GM19467 (cell line): ENCODE measurements around the gene CD226.
"Not testable (repeated sequence)": the region's sequence is repeated elsewhere in the genome, so short reads cannot be mapped to it uniquely, and the experiment has no call there.

Source experiments
- ATAC-seq: cut with Tn5 transposase; IDR thresholded peaks from one replicate; pipeline ENCODE4 v1.9.1; 2021; ENCODE audit warnings: mild to moderate bottlenecking, moderate library complexity; ENCODE audit not compliant: unreplicated experiment

The CD226 gene

DNA sequence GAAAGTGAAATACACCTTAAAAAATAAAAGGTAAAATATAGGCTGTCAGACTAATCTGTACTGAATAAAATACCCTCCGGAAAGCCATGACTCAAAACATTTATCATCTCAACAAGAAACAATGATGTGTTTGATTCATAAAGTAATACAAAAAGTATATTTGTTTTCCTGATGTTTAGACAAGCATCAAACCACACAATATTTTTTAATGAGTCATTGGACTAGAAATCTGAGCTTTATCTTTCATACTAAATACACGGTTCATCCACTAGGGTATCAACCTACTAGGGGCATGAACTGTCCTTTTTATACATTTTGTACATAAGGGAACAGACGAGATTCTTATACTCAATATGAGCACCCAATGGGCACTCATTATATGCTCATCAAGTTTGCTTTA lies 31.3 kb downstream of the CD226 start:
- ATAC-seq: no peak

DNA sequence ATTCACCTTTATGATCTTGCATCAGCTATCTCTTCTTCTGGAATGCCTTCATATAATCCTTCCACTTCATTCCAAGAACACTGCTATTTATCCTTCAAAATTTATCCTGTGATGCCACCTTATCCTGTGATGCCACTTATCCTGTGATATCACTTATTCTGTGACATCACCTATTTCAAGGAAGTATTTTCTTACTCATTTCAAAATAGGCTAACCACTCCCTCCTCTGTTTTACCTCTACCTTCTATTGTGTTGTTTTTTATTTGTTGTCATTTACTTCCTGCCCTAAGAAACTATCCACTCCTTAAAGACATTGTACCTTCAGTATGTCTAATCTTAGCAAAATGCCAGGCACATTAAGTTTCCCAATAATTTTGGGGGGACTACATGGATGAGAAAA lies 38.8 kb downstream of the CD226 start:
- ATAC-seq: no peak

DNA sequence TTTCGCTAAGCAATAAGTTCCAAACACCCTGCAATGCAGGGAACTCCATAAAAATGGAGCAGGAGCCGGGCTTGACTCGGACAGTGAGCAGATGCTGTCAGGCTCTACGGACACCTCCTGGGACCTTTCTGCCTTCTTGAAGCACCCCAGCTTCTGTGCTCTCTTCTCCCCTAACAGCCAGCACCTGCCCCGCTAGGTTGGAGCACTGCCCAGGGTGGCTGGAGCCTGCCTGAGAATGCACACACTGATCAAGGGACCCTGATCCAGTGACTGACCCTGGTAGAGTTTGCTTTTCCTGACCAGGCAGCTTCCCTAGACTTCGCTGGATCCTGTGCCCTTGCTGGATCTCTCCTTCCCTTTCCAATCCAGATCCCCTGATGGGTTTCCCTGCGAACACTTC lies 40.9 kb downstream of the CD226 start:
- no peak for ATAC-seq

DNA sequence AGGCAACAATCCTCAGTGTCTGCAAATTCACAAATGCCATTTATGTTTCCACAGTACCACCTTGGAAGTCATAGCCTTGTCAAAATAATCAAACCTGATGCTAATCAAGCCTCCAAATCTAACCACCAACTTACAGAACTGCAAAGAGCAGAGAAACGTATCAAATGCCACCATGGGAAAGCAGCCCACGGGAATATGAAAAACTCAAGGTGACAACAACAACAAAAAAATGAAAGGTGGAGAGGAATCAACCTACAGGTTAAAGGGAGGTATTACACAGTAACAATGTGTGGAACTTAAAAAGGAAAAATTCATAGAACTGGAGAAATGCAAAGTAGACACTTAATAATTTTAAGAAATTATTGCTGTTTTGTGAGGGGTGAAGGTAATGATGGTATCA lies 46.7 kb downstream of the CD226 start:
- no peak for ATAC-seq

DNA sequence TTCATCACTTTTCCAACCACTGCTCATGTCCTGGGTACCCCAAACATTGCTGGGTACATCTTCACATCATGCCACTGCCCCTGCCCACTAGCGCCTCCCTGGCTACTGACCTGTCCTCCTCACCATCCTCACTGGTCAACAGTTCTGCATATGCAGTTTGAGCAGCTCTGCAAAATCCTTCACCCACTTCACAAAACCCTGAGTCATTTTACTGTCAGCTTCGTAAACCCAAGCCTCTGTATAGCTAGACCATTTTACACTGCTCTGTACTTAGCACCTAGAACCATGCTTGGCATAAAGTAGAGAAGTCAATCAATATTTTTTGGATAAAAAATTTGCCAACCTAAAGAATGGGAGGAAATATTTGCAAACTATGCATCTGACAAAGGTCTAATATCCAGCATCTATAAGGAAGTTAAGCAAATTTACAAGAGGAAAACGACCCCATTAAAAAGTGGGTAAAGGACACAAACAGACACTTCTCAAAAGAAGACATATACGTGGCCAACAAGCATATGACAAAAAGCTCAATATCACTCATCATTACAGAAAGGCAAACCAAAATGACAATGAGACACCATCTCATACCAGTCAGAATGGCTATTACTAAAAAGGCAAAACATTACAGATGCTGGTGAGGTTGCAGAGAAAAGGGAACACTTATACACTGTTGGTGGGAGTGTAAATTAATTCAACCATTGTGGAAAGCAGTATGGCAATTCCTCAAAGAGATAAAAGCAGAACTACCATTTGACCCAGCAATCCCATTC lies 48.3 kb downstream of the CD226 start:
- not testable (repeated sequence) for ATAC-seq

DNA sequence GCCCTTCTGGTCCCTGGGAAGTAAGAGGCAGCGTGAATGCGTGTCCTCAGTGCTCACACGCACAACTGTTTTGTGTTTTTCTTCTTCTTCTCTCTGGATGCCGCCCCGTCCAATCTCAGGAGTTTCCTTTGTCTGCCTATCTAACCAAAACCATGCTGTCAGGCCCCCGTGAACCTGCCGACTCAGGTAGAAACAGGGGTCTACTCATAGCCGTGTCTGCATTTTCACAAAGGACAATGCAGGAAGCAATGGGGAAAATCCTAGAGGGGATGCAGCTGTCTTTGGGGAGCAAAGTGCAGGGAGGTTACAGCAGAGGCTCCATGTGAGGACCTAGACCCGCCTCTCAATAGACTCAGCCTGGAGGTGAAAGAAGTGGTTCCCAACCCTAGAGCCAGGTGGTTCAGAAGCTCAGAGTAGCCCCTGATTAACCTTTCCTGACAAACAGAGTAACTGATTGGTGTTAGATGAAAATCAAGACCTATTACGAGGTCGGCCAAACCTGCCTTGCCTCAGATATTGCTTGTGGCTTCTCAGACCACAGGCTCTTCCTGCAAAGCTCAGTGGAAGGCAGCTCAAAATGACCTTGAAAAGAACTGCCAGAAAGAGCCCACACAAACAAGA lies 49.3 kb downstream of the CD226 start:
- ATAC-seq: peak; percentile 52

DNA sequence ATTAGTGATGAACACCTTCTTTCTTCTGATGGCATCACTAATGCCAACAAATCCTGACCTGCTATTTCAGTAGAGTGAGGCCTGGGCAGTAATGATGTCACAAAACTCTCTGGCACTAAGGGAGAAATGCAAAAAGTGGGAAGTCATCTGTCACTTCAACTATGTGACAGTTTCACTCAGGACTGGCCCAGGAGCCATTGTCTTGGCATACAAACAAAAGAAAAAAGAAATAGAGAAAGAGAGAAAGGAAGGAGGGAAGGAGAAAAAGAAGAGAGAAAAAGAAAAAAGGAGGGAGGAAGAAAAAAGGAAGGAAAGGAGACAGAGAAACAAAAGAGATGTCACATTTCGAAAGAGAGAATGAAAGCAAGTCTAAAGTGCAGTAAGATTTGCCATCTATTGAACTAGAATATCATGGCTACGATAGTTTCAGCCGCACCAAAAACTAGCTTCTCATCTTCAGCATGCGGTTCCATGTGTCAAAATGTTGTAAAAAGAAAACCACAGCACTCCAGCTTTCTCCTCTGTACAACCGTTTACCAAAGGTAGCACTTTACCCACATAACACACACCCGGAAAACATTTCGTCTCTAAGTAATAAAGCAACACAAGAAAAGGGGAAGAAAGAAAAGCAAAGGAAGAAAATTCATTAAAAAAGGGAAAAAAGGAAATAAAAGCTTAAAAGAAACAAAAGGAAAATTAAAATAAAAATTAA lies 50.1 kb downstream of the CD226 start:
- peak; percentile 43 for ATAC-seq

DNA sequence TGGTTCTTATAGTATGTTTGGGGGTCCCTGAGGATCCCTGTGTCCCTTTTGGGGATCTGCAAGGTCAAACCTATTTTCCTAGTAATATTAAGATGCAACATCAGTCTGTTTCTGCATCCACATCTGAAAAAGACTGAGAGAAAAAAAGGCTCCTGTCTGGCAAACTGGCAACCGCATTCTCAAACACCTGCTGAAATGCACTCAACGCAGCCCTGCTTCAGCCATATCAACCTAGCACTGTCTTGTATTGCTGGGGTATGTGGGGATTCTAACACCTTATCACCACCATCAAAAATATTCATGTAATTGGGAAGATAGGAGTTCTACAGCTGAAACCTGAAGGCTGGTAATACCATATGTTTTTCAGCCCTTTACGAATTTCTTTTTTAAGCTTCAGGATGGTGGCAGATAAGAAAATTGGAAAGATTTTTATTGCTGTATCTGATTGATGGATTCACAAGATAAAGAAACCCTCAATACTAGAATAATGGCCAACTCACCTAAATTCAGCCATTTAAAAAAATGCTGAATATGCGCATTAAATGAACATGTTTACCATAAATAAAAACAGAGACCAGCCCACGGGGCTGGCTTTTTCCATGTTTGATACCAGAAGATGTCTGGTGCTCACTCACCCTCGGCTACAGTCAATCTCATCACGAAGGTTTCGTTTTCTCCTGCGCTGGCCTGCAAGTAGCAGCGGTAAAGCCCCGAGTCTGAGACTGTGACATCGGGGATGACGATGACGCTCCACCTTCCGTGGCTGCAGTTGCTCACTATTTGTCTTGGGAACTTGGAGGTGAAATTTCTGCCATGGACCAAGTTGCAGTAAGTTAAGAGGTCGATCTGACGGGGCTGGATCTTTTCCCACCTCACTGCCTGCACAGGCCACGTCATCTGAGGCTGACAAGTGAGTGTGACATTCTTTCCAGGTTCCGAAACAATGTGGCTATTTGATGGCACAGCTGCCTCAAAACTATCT lies 52.3 kb downstream of the CD226 start:
- no peak for ATAC-seq

DNA sequence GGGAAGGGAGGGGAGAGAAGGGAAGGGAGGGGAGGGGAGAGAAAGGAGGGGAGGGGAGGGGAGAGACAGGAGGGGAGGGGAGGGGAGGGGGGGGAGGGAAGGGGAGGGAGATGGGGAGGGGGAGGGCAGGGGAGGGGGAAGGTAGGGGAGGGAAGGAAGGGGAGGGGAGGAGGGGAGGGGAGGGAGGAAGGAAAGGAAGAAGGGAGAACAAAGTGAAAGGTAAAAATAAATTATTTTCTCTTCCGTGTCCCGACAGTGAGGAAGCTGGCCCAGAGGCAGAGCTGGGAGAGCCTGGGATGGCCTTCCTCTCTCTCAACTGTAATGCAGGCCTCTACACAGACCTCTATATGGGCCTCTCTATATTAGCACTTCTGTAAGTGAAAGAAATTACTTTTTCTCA lies 53.2 kb downstream of the CD226 start:
- ATAC-seq: no peak

DNA sequence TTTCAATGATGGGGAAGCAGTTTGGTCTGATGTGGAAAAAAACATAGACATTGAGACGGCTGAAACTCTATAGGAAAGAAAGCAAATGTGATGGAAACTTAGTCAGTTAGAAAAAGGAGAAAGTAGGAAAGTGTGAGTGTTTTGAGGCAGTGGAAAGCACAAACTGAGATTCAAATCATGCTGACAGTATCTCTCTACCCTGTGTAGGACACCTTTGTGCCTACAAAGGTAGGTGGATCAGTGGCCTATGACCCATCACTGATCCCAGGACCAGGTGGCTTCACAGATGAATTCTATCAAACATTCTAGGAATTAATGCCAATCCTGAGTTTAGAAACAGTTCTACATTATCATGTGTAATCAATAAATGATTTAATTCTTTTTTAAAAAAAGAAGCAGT lies 57.1 kb downstream of the CD226 start:
- ATAC-seq: no peak

DNA sequence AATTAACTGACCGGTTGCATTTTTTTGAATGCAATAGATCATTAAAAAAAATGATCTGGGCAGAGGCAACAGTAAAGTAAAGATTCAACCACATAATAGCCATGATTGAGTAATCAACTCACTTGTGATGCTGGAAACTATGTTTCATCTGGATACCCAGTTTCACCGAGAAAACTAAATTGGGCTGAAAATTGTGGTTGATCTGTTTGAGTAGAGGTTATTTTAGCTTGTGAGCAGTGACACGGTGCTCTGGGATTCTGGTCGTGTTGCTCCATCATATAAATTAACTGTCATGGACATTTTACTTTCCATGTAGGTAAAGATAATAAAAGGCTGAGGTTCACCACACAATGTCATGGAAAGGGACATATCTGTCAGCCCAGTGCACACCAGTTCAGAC lies 58.7 kb downstream of the CD226 start:
- ATAC-seq: no peak

DNA sequence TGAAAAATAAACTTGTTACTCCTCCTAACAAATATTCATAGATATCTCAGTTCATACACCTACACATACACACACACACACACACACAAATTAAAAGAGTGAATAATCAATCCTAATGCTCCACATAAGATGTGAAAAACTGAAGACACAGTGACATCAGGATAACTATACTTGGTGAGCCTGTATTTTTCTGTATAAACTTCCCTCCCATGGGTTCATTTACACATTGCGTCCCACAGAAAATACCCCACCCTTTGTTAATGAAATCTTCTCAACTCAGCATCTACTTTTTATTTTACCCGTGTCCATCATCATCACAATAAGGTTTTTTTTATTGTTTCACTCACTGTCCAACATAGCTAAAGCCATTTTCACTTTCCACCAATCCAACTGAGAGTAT lies 60.4 kb downstream of the CD226 start:
- ATAC-seq: no peak

DNA sequence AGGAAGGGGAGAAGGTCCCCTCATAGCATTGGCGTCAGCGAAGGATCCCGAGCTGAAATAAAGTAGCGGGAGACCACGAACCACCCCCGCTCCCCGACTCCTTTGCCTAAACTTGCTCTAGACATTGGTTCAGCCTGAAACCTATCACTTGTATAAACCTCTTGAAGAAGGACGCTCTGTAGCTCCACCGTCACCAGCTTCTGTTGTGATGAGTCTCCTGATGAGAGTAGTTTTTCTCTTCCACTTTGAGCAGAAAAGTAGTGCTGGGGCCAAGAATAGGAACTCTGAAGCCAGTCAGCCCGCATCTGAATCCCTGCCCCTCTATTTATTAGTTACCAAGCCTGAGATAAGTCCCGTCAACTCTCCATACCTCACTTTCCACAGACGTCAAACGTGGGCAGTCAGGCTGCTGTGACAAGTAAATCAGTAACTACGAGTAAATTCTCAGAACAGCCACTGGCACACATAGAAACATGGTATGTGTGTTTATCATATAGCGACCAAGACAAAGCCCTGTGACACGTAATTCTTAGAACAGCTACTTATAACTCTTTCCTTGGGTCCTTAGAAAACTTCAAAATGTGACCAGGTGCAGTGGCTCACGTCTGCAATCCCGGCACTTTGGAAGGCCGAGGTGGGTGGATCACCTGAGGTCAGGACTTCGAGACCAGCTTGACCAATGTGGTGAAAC lies 61.7 kb downstream of the CD226 start:
- ATAC-seq: peak; percentile 87

DNA sequence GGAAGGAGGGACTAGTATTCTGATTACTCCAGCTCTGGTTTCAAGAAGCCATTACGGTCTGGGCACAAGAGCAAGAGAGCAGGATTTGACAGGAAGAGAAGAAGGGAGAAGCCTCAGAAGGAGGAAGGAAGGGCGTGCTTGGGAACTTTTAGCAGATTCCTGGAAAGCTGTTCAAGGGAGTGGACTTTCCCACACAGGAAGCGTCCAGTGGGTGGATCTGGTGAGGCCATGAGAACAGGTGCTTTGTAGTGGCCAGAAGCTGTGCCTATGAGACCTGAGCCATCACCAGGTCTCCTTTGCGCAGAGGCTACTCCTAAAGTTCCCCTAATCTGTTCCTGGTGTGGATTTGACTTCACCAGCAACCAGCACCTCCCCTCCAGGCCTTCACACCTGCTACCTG lies 62.3 kb downstream of the CD226 start:
- no peak for ATAC-seq

DNA sequence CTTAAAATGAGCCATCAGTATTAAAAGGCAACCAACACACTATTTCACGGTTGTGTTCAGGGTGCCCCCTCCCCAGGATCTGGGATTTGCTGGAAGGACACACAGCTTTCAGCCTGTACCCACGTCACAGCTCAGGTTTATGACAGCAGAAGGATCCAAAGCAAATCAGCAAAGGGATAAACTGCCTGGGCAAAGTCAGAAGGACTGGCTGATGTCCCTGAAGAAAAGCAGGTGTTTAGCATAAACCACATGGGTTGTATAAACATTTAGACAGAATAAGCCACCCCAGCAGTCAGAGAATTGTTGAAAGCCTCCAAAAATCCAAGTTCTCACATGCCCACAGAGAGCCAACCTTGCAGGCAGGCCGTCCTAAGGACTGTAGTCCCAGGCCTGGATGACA lies 63.9 kb downstream of the CD226 start:
- ATAC-seq: no peak

DNA sequence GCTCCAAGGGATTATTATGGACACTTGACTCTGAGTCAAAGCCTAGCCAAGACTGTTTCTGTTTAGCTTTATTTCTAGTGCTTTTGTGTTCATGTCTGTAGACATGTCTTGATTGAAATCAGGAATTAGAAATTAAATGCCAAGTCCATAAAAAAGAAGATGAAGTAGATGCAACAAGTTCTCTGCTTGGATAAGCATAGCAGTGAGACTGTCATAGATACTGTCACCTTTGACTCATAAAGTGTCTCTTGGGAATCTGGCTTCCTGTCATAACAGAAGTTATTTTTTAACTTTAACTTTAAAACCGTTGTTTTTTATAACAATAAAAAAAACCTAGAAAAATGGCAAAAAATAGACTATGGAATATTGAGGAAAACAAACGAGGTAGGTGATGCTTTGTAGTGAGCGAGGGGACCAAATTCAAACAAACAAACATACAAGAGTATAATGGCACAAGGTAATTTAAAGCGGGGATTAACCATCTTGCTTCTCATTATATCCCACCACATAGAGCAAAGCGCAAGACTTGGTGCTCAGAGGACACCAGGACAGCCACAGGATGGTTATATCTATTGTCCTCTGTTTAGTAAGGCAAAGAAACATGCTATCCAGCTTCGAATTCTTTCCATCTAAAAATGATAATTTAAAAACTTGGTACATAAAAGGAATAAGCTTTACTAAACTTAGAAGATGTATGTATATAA lies 64.6 kb downstream of the CD226 start:
- ATAC-seq: peak; percentile 40

DNA sequence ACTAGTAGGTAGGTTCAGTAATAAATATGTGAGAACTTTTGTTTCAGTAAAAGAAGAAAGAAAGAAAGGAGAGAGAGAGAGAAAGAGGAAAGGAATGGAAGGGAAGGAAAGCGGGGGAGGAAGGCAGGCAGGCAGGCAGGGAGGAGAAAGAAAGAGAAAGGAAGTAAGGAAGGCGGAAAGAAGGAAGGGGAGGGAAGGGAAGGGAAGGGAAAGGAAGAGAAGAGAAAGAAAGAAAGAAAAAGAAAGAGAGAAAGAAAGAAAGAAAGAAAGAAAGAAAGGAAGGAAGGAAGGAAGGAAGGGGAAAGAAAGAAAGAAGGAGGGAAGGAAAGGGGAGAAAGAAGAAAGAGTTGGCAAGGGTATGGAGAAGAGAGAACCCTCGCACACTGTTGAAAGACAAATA lies 67.6 kb downstream of the CD226 start:
- no peak for ATAC-seq

DNA sequence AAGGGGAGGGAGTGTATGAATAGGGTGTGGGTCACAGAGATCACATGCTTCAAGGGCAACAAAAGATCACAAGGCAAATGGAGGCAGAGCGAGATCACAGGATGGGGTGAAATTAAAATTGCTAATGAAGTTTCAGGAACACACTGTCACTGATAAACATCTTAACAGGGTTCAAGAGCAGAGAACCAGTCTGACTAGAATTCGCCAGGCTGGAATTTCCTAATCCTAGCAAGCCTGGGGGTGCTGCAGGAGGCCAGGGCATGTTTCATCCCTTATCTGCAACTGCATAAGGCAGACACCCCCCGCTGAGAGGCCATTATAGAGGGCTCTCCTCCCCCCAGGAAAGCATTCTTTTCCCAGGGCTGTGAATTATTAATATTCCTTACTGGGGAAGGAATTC lies 68.6 kb downstream of the CD226 start:
- not testable (repeated sequence) for ATAC-seq

DNA sequence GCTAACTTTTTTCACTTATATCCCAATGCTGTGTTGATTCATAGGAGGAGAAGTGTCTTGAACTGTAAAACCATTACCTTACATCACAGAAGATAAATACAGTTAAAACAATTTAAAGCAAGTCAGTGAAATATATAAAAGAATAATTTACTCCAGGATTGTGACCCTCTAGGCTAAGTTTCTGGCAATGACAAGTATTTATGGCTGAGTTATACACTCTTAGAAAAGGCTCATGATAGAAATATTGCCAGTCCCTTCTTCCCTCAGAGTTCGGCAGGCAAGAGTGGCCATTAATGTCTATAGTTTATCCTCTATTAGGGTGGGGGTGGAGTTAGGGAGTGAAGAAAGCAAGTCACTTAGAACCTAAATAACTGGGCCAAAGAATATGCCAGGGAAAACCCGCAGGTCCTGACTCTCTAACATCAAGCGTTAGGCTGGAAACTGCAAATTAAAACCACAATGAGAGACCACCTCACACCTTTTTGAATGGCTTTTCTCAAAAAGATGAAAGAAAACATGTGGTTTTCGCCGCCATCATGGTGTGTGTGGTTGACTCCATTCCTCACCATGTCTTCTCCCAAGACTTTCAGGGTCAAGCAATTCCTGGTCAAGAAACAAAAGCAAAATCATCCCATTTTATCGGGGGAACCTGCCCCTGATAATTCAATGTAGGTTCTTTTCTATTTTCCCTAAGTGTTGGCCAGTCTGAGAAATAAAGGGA lies 69.3 kb downstream of the CD226 start:
- ATAC-seq: no peak
